COLO829 (cell line): ENCODE results near the gene LIMK2.

ENCODE experiments used
- DNase-seq: peaks from one replicate; pipeline ENCODE4 v3.0.0; 2012; ENCODE audit warnings: low spot score

Gene LIMK2

GRCh38 chr22:31272522-31273446 is 60.7 kb downstream of the LIMK2 start:
- peak; percentile 74 for DNase-seq

- no peak for DNase-seq
Measured at GRCh38 chr22:31274017-31274416, 61.9 kb downstream of the LIMK2 start.

- DNase-seq: no peak
Measured at GRCh38 chr22:31275018-31275417, 62.9 kb downstream of the LIMK2 start.

GRCh38 chr22:31275576-31275975 is 63.5 kb downstream of the LIMK2 start:
- DNase-seq: no peak

GRCh38 chr22:31276426-31277167 is 64.5 kb downstream of the LIMK2 start:
- DNase-seq: no peak

GRCh38 chr22:31277741-31278140 is 65.6 kb downstream of the LIMK2 start:
- DNase-seq: no peak

GRCh38 chr22:31278151-31278621 is 66.1 kb downstream of the LIMK2 start:
- no peak for DNase-seq

- no peak for DNase-seq
Measured at GRCh38 chr22:31278626-31279326, 66.7 kb downstream of the LIMK2 start.

- DNase-seq: no peak
Measured at GRCh38 chr22:31279327-31279669, 67.2 kb downstream of the LIMK2 start.

GRCh38 chr22:31279821-31280505 is 67.9 kb downstream of the LIMK2 start:
- DNase-seq: no peak

- DNase-seq: no peak
Measured at GRCh38 chr22:31281733-31282132, 69.6 kb downstream of the LIMK2 start.

GRCh38 chr22:31282748-31283468 is 70.8 kb downstream of the LIMK2 start:
- no peak for DNase-seq

- DNase-seq: peak; percentile 38
Measured at GRCh38 chr22:31284281-31285155, 72.4 kb downstream of the LIMK2 start.

GRCh38 chr22:31286360-31287255 is 74.5 kb downstream of the LIMK2 start:
- no peak for DNase-seq

- DNase-seq: no peak
Measured at GRCh38 chr22:31287818-31288495, 75.9 kb downstream of the LIMK2 start.

- DNase-seq: no peak
Measured at GRCh38 chr22:31288496-31289240, 76.6 kb downstream of the LIMK2 start.

GRCh38 chr22:31289344-31289743 is 77.2 kb downstream of the LIMK2 start:
- no peak for DNase-seq
